WTC11 (cell line): ENCODE data around the gene FGF18. TPM values are rescaled to one million over a fixed set of nuclear protein-coding genes. Genes with fewer than 3 reads are reported as not detected.
"Not testable (repeated sequence)": the region's sequence is repeated elsewhere in the genome, so short reads cannot be mapped to it uniquely, and the experiment has no call there.

Source experiments
- ATAC-seq: fragments of 200-7000 bp; cut with Tn5 transposase; 2 replicates; pipeline ENCODE4 v1.10.0; 2021; ENCODE audit warnings: mild to moderate bottlenecking, moderate library complexity
- CTCF ChIA-PET: fragments of 300-600 bp; sonication (Branson Sonifier 250); formaldehyde crosslinking; loops from one replicate; lab custom pipeline; 2021; ENCODE audit warnings: antibody characterized with exemption; lab: Charles Lee
- POLR2A ChIA-PET: fragments of 350-600 bp; sonication (Branson Sonifier 250); formaldehyde crosslinking; loops from one replicate; lab custom pipeline; 2021; ENCODE audit warnings: antibody characterized with exemption; lab: Charles Lee
- DNase-seq: peaks from one replicate; pipeline ENCODE4 v3.0.0; 2021; ENCODE audit warnings: low spot score
- H3K27ac Mint-ChIP-seq: 2 replicates; pipeline ENCODE4 v1.8.0; 2021; ENCODE audit warnings: mixed read lengths
- H3K27me3 Mint-ChIP-seq: 2 replicates; pipeline ENCODE4 v1.8.0; 2021; ENCODE audit warnings: low read depth, mild to moderate bottlenecking, moderate library complexity, mixed read lengths
- H3K36me3 Mint-ChIP-seq: 2 replicates; pipeline ENCODE4 v1.8.0; 2021; ENCODE audit warnings: mixed read lengths
- H3K4me1 Mint-ChIP-seq: 2 replicates; pipeline ENCODE4 v1.8.0; 2022; ENCODE audit warnings: mixed read lengths
- H3K4me3 Mint-ChIP-seq: 2 replicates; pipeline ENCODE4 v1.8.0; 2021; ENCODE audit warnings: mild to moderate bottlenecking, moderate library complexity, mixed read lengths
- H3K9me3 Mint-ChIP-seq: 2 replicates; pipeline ENCODE4 v1.8.0; 2021; ENCODE audit warnings: mixed read lengths
- CREM ChIP-seq: sonication (generic); formaldehyde crosslinking; IDR thresholded peaks from 2 replicates; pipeline ENCODE4 v1.8.1; 2022; ENCODE audit warnings: mild to moderate bottlenecking, missing genetic modification reagents, moderate library complexity
- ESRRA ChIP-seq: sonication (generic); formaldehyde crosslinking; IDR thresholded peaks from 2 replicates; pipeline ENCODE4 v1.8.1; 2022; ENCODE audit warnings: mild to moderate bottlenecking, missing genetic modification reagents, borderline replicate concordance
- ETV6 ChIP-seq: sonication (generic); formaldehyde crosslinking; IDR thresholded peaks from 2 replicates; pipeline ENCODE4 v1.8.1; 2022; ENCODE audit warnings: mild to moderate bottlenecking, missing genetic modification reagents
- FOXP1 ChIP-seq: sonication (generic); formaldehyde crosslinking; IDR thresholded peaks from 2 replicates; pipeline ENCODE4 v1.8.0; 2022; ENCODE audit warnings: missing genetic modification reagents, mild to moderate bottlenecking, moderate library complexity, borderline replicate concordance
- GABPB1 ChIP-seq: sonication (generic); formaldehyde crosslinking; IDR thresholded peaks from 2 replicates; pipeline ENCODE4 v1.8.1; 2023; ENCODE audit warnings: mild to moderate bottlenecking, missing genetic modification reagents
- HMGA2 ChIP-seq: fragments of 250-450 bp; sonication (Bioruptor Pico); IDR thresholded peaks from 2 replicates; pipeline ENCODE4 v1.4.0; 2021; ENCODE audit warnings: mild to moderate bottlenecking, moderate library complexity
- IRF1 ChIP-seq: sonication (generic); formaldehyde crosslinking; IDR thresholded peaks from 2 replicates; pipeline ENCODE4 v1.8.0; 2023; ENCODE audit warnings: missing genetic modification reagents
- IRF2 ChIP-seq: sonication (generic); formaldehyde crosslinking; IDR thresholded peaks from 2 replicates; pipeline ENCODE4 v1.8.0; 2022; ENCODE audit warnings: low read depth, missing genetic modification reagents, borderline replicate concordance
- MAX ChIP-seq: sonication (generic); formaldehyde crosslinking; IDR thresholded peaks from 2 replicates; pipeline ENCODE4 v1.8.0; 2022; ENCODE audit warnings: mild to moderate bottlenecking, missing genetic modification reagents
- MLX ChIP-seq: sonication (generic); formaldehyde crosslinking; IDR thresholded peaks from 2 replicates; pipeline ENCODE4 v1.8.1; 2023; ENCODE audit warnings: mild to moderate bottlenecking, missing genetic modification reagents, moderate library complexity
- NFATC4 ChIP-seq: fragments of 250-450 bp; sonication (Bioruptor Pico); IDR thresholded peaks from 2 replicates; pipeline ENCODE4 v1.9.0; 2021; ENCODE audit warnings: mild to moderate bottlenecking
- NR2C2 ChIP-seq: sonication (generic); formaldehyde crosslinking; IDR thresholded peaks from 2 replicates; pipeline ENCODE4 v1.8.0; 2022; ENCODE audit warnings: mild to moderate bottlenecking, missing genetic modification reagents
- SMAD3 ChIP-seq: sonication (generic); formaldehyde crosslinking; IDR thresholded peaks from 2 replicates; pipeline ENCODE4 v1.8.0; 2022; ENCODE audit warnings: missing genetic modification reagents, mild to moderate bottlenecking, borderline replicate concordance
- ZNF121 ChIP-seq: sonication (generic); formaldehyde crosslinking; IDR thresholded peaks from 2 replicates; pipeline ENCODE4 v1.8.0; 2023; ENCODE audit warnings: missing genetic modification reagents
- ZNF138 ChIP-seq: sonication (generic); formaldehyde crosslinking; conservative IDR thresholded peaks from 2 replicates; pipeline ENCODE4 v1.8.1; 2022; ENCODE audit warnings: mild to moderate bottlenecking, moderate library complexity, missing genetic modification reagents
- ZNF423 ChIP-seq: fragments of 250-450 bp; sonication (Bioruptor Pico); IDR thresholded peaks from 2 replicates; pipeline ENCODE4 v2.1.2; 2022; ENCODE audit warnings: mild to moderate bottlenecking, moderate library complexity
- ZNF425 ChIP-seq: fragments of 250-450 bp; sonication (Bioruptor Pico); conservative IDR thresholded peaks from 2 replicates; pipeline ENCODE4 v1.9.0; 2021; ENCODE audit warnings: mild to moderate bottlenecking
- ZNF512 ChIP-seq: sonication (generic); formaldehyde crosslinking; IDR thresholded peaks from 2 replicates; pipeline ENCODE4 v1.8.1; 2022; ENCODE audit warnings: missing genetic modification reagents, borderline replicate concordance
- ZNF671 ChIP-seq: fragments of 250-450 bp; sonication (Bioruptor Pico); IDR thresholded peaks from 2 replicates; pipeline ENCODE4 v1.8.0; 2021; ENCODE audit warnings: mild to moderate bottlenecking
- ZSCAN18 ChIP-seq: fragments of 250-450 bp; sonication (Bioruptor Pico); IDR thresholded peaks from 2 replicates; pipeline ENCODE4 v2.1.2; 2022; ENCODE audit warnings: mild to moderate bottlenecking, moderate library complexity
- total RNA-seq: library from RNA; stranded (reverse); gene quantifications from 3 replicates; pipeline ENCODE4 v1.2.3, GENCODE V29; 2021

Gene FGF18
- total RNA-seq, 1 experiment from 2014 or later = 0.72 TPM

GRCh38 chr5:171413153-171413910 is 6.1 kb upstream of the FGF18 start (continued):
- TF ChIP-seq MAX (CRISPR knock-in tag) = no peak
- no peak for TF ChIP-seq HMGA2 (CRISPR knock-in tag)
- no peak for TF ChIP-seq IRF2 (CRISPR knock-in tag)
- no peak for TF ChIP-seq CREM (CRISPR knock-in tag)
- 0 out of 2 replicates have a peak, but pooled peaks have one; percentile 11 for TF ChIP-seq ZNF425 (CRISPR knock-in tag)
- TF ChIP-seq ZNF138 = no peak
- no peak for TF ChIP-seq ESRRA (CRISPR knock-in tag)
- no peak for TF ChIP-seq ZNF121
- TF ChIP-seq MLX = no peak
- no peak for TF ChIP-seq ZNF423 (CRISPR knock-in tag)
- no peak for TF ChIP-seq SMAD3 (CRISPR knock-in tag)

- not testable (repeated sequence) for H3K4me1 Mint-ChIP-seq, H3K9me3 Mint-ChIP-seq, H3K4me3 Mint-ChIP-seq, H3K27me3 Mint-ChIP-seq, H3K27ac Mint-ChIP-seq, DNase-seq, ATAC-seq
- peaks cover 40% of the 10 kb centered on the region for H3K36me3 Mint-ChIP-seq
- CTCF ChIA-PET = interaction anchor here (2.1 kb wide), 1 partner anchor 70 kb away, joined by 6 read pairs; no protein-coding TSS in a partner anchor
- POLR2A ChIA-PET = interaction anchor here (1.0 to 1.3 kb wide), 2 partner anchors 8 to 25 kb away, joined by 3 to 4 read pairs; no protein-coding TSS in a partner anchor
These were observed 5.5 kb upstream of the FGF18 start for GRCh38 chr5:171413993-171414392.

- Mint-ChIP-seq H3K27ac (no peak overlapping the region), H3K9me3 (no peaks in the 10 kb centered on the region), H3K4me1 (peaks cover 6% of the 10 kb centered on the region), H3K27me3 (peaks cover 9% of the 10 kb centered on the region), H3K36me3 (peaks cover 28% of the 10 kb centered on the region), H3K4me3 (no peak overlapping the region)
- TF ChIP-seq ETV6 (CRISPR knock-in tag) = no peak
- TF ChIP-seq NFATC4 = 0 out of 2 replicates have a peak, but pooled peaks have one; percentile 8
- POLR2A ChIA-PET = interaction anchor here (0.7 to 1.3 kb wide), 3 partner anchors 10 to 188 kb away, joined by 3 to 4 read pairs (median 3); no protein-coding TSS in a partner anchor
- ATAC-seq (no peak), DNase-seq (no peak)
- CTCF ChIA-PET = interaction anchor here (0.7 to 1.6 kb wide), 5 partner anchors 28 to 497 kb away, joined by 3 to 5 read pairs (median 4); no protein-coding TSS in a partner anchor
These were observed 4.2 kb upstream of the FGF18 start for GRCh38 chr5:171415115-171415730.

GRCh38 chr5:171416160-171417049 is 3.0 kb upstream of the FGF18 start:
- peaks cover 17% of the 10 kb centered on the region for H3K36me3 Mint-ChIP-seq
- H3K9me3 Mint-ChIP-seq = no peaks in the 10 kb centered on the region
- ChIA-PET CTCF (interaction anchor here (0.5 to 1.6 kb wide), 3 partner anchors 30 to 180 kb away, joined by 3 to 5 read pairs (median 4); no protein-coding TSS in a partner anchor), POLR2A (no interaction called here)
- H3K4me3 Mint-ChIP-seq = no peak overlapping the region
- peaks cover 21% of the 10 kb centered on the region for H3K27me3 Mint-ChIP-seq
- no peak for DNase-seq
- peaks cover 12% of the 10 kb centered on the region for H3K4me1 Mint-ChIP-seq
- no peak for ATAC-seq
- H3K27ac Mint-ChIP-seq = 0 out of 2 replicates have a peak overlapping the region, but pooled peaks have one; percentile 7
- 0 out of 2 replicates have a peak, but pooled peaks have one; percentile 7 for TF ChIP-seq ZNF671 (CRISPR knock-in tag)
- no peak for TF ChIP-seq GABPB1 (CRISPR knock-in tag)
- no peak for TF ChIP-seq HMGA2 (CRISPR knock-in tag)
- TF ChIP-seq ZSCAN18 (CRISPR knock-in tag) = no peak
- no peak for TF ChIP-seq FOXP1 (CRISPR knock-in tag)
- no peak for TF ChIP-seq IRF1 (CRISPR knock-in tag)
- TF ChIP-seq NFATC4 = peak; percentile 68; the same call in 1 of the 2 replicates
- TF ChIP-seq ZNF512 (CRISPR knock-in tag) = no peak
- TF ChIP-seq NR2C2 = no peak
